ENCODE results near the gene HSPA12A. TPM values are rescaled to one million over a fixed set of nuclear protein-coding genes. Genes with fewer than 3 reads are reported as not detected.
A peak's percentile ranks its signal among the peaks of the same experiment; 100 is the strongest.

The HSPA12A gene
- total and polyA plus RNA-seq, 5 donors, result 8.4 to 21.9 (median 15.1) TPM

GRCh38 chr10:116770281-116770680 is 27.9 kb upstream of the HSPA12A start:
- 92% methylated on average over 10 of the region's 10 CpGs for WGBS
- intact Hi-C loops (cut with DNase I), result no loop called here
- H3K4me1 ChIP-seq (ENCODE audit: control insufficient read depth, insufficient read depth, low read length), result no peaks in the 10 kb centered on the region
- DNase-seq, result no peak
- no peak overlapping the region for H3K4me3 ChIP-seq (ENCODE audit: low read length)
- no peak overlapping the region for H3K27ac ChIP-seq (ENCODE audit: low read length)
- H3K27me3 ChIP-seq (ENCODE audit: control insufficient read depth, insufficient read depth), result no peaks in the 10 kb centered on the region
- H3K9me3 ChIP-seq (ENCODE audit: control insufficient read depth, low read length), result no peaks in the 10 kb centered on the region
- ATAC-seq, result no peak

GRCh38 chr10:116769791-116770190 is 27.4 kb upstream of the HSPA12A start:
- WGBS, result 90% methylated on average over 8 of the region's 8 CpGs
- no peak for ATAC-seq
- H3K4me3 ChIP-seq (ENCODE audit: low read length), result no peak overlapping the region
- H3K27ac ChIP-seq (ENCODE audit: low read length), result no peak overlapping the region
- intact Hi-C loops (cut with DNase I), result no loop called here
- H3K27me3 ChIP-seq (ENCODE audit: control insufficient read depth, insufficient read depth), result no peaks in the 10 kb centered on the region
- no peaks in the 10 kb centered on the region for H3K9me3 ChIP-seq (ENCODE audit: control insufficient read depth, low read length)
- DNase-seq, result no peak
- no peaks in the 10 kb centered on the region for H3K4me1 ChIP-seq (ENCODE audit: control insufficient read depth, insufficient read depth, low read length)

- H3K27ac ChIP-seq (ENCODE audit: low read length), result no peak overlapping the region
- no peaks in the 10 kb centered on the region for H3K4me1 ChIP-seq (ENCODE audit: control insufficient read depth, insufficient read depth, low read length)
- no peak for DNase-seq
- intact Hi-C loops (cut with DNase I), result no loop called here
- no peaks in the 10 kb centered on the region for H3K9me3 ChIP-seq (ENCODE audit: control insufficient read depth, low read length)
- H3K27me3 ChIP-seq (ENCODE audit: control insufficient read depth, insufficient read depth), result no peaks in the 10 kb centered on the region
- ATAC-seq, result no peak
- WGBS, result 79% methylated on average over 7 of the region's 7 CpGs
- no peak overlapping the region for H3K4me3 ChIP-seq (ENCODE audit: low read length)
Observed at GRCh38 chr10:116769368-116769767, 27.0 kb upstream of the HSPA12A start.

GRCh38 chr10:116768786-116769185 is 26.4 kb upstream of the HSPA12A start:
- Histone ChIP-seq H3K4me1 (ENCODE audit: control insufficient read depth, insufficient read depth, low read length) (no peaks in the 10 kb centered on the region), H3K27me3 (ENCODE audit: control insufficient read depth, insufficient read depth) (no peaks in the 10 kb centered on the region), H3K9me3 (ENCODE audit: control insufficient read depth, low read length) (no peaks in the 10 kb centered on the region), H3K4me3 (ENCODE audit: low read length) (no peak overlapping the region), H3K27ac (ENCODE audit: low read length) (no peak overlapping the region)
- ATAC-seq, result no peak
- WGBS, result 67% methylated on average over 4 of the region's 4 CpGs
- intact Hi-C loops (cut with DNase I), result no loop called here
- DNase-seq, result no peak

GRCh38 chr10:116766837-116767634 is 24.7 kb upstream of the HSPA12A start:
- ATAC-seq, result peak; percentile 57 to 76
- intact Hi-C loops (cut with DNase I), result no loop called here
- WGBS, result 34% methylated on average over 13 of the region's 13 CpGs
- no peaks in the 10 kb centered on the region for H3K9me3 ChIP-seq (ENCODE audit: control insufficient read depth, low read length)
- peak; percentile 45 to 83 (median 72) for DNase-seq
- H3K4me3 ChIP-seq (ENCODE audit: low read length), result no peak overlapping the region
- H3K27me3 ChIP-seq (ENCODE audit: control insufficient read depth, insufficient read depth), result no peaks in the 10 kb centered on the region
- H3K27ac ChIP-seq (ENCODE audit: low read length), result no peak overlapping the region
- no peaks in the 10 kb centered on the region for H3K4me1 ChIP-seq (ENCODE audit: control insufficient read depth, insufficient read depth, low read length)

GRCh38 chr10:116766241-116766827 is 24.0 kb upstream of the HSPA12A start:
- no peak overlapping the region for H3K27ac ChIP-seq (ENCODE audit: low read length)
- no peak for DNase-seq
- no peak for ATAC-seq
- intact Hi-C loops (cut with DNase I), result no loop called here
- H3K4me3 ChIP-seq (ENCODE audit: low read length), result no peak overlapping the region
- no peaks in the 10 kb centered on the region for H3K4me1 ChIP-seq (ENCODE audit: control insufficient read depth, insufficient read depth, low read length)
- no peaks in the 10 kb centered on the region for H3K27me3 ChIP-seq (ENCODE audit: control insufficient read depth, insufficient read depth)
- WGBS, result 81% methylated on average over 5 of the region's 5 CpGs
- H3K9me3 ChIP-seq (ENCODE audit: control insufficient read depth, low read length), result no peaks in the 10 kb centered on the region

GRCh38 chr10:116765648-116766081 is 23.3 kb upstream of the HSPA12A start:
- ATAC-seq, result no peak
- WGBS, result 75% methylated on average over 10 of the region's 10 CpGs
- Histone ChIP-seq H3K4me3 (ENCODE audit: low read length) (no peak overlapping the region), H3K27ac (ENCODE audit: low read length) (no peak overlapping the region), H3K9me3 (ENCODE audit: control insufficient read depth, low read length) (no peaks in the 10 kb centered on the region), H3K27me3 (ENCODE audit: control insufficient read depth, insufficient read depth) (no peaks in the 10 kb centered on the region), H3K4me1 (ENCODE audit: control insufficient read depth, insufficient read depth, low read length) (no peaks in the 10 kb centered on the region)
- intact Hi-C loops (cut with DNase I), result no loop called here
- DNase-seq, result no peak

- DNase-seq, result no peak
- no peaks in the 10 kb centered on the region for H3K9me3 ChIP-seq (ENCODE audit: control insufficient read depth, low read length)
- intact Hi-C loops (cut with DNase I), result no loop called here
- no peak for ATAC-seq
- H3K27me3 ChIP-seq (ENCODE audit: control insufficient read depth, insufficient read depth), result no peaks in the 10 kb centered on the region
- H3K4me3 ChIP-seq (ENCODE audit: low read length), result no peak overlapping the region
- no peak overlapping the region for H3K27ac ChIP-seq (ENCODE audit: low read length)
- H3K4me1 ChIP-seq (ENCODE audit: control insufficient read depth, insufficient read depth, low read length), result no peaks in the 10 kb centered on the region
Observed at GRCh38 chr10:116764979-116765378, 22.6 kb upstream of the HSPA12A start.

- no peak overlapping the region for H3K4me3 ChIP-seq (ENCODE audit: low read length)
- DNase-seq, result no peak
- H3K27me3 ChIP-seq (ENCODE audit: control insufficient read depth, insufficient read depth), result no peaks in the 10 kb centered on the region
- ATAC-seq, result no peak
- H3K9me3 ChIP-seq (ENCODE audit: control insufficient read depth, low read length), result no peaks in the 10 kb centered on the region
- intact Hi-C loops (cut with DNase I), result no loop called here
- no peaks in the 10 kb centered on the region for H3K4me1 ChIP-seq (ENCODE audit: control insufficient read depth, insufficient read depth, low read length)
- 87% methylated on average over 2 of the region's 2 CpGs for WGBS
- no peak overlapping the region for H3K27ac ChIP-seq (ENCODE audit: low read length)
Observed at GRCh38 chr10:116763440-116763839, 21.1 kb upstream of the HSPA12A start.

GRCh38 chr10:116761883-116762282 is 19.5 kb upstream of the HSPA12A start:
- intact Hi-C loops (cut with DNase I), result no loop called here
- H3K4me1 ChIP-seq (ENCODE audit: control insufficient read depth, insufficient read depth, low read length), result no peaks in the 10 kb centered on the region
- no peak for DNase-seq
- H3K9me3 ChIP-seq (ENCODE audit: control insufficient read depth, low read length), result no peaks in the 10 kb centered on the region
- no peak overlapping the region for H3K27ac ChIP-seq (ENCODE audit: low read length)
- H3K4me3 ChIP-seq (ENCODE audit: low read length), result no peak overlapping the region
- peak in 1 of 2 donors; percentile 25 for ATAC-seq
- H3K27me3 ChIP-seq (ENCODE audit: control insufficient read depth, insufficient read depth), result no peaks in the 10 kb centered on the region
- WGBS, result 72% methylated on average over 5 of the region's 5 CpGs

- ATAC-seq (no peak), DNase-seq (no peak)
- intact Hi-C loops (cut with DNase I), result no loop called here
- WGBS, result 78% methylated on average over 8 of the region's 8 CpGs
- no peak overlapping the region for H3K27ac ChIP-seq (ENCODE audit: low read length)
- no peaks in the 10 kb centered on the region for H3K4me1 ChIP-seq (ENCODE audit: control insufficient read depth, insufficient read depth, low read length)
- no peaks in the 10 kb centered on the region for H3K9me3 ChIP-seq (ENCODE audit: control insufficient read depth, low read length)
- H3K4me3 ChIP-seq (ENCODE audit: low read length), result no peak overlapping the region
- H3K27me3 ChIP-seq (ENCODE audit: control insufficient read depth, insufficient read depth), result no peaks in the 10 kb centered on the region
Observed at GRCh38 chr10:116760919-116761318, 18.6 kb upstream of the HSPA12A start.

All from right cardiac atrium (tissue), 5 donors.